MM.1S (cell line): Measurements from ENCODE around the gene KIAA0825.
A peak's percentile ranks its signal among the peaks of the same experiment; 100 is the strongest.

Source experiments
- DNase-seq: peaks from one replicate; pipeline ENCODE4 v3.0.0-alpha.2; 2015
- H2AFZ ChIP-seq: fragments of 300-600 bp; sonication (generic); 2 replicates; pipeline ENCODE4 v1.6.0; 2016; ENCODE audit warnings: antibody characterized with exemption, low read length
- H3F3A ChIP-seq: fragments of 300-600 bp; sonication (generic); 2 replicates; pipeline ENCODE4 v1.6.1; 2016; ENCODE audit warnings: mild to moderate bottlenecking, antibody characterized with exemption, low read length, moderate library complexity, mixed read lengths; ENCODE audit not compliant: insufficient read depth
- H3K27ac ChIP-seq: fragments of 300-600 bp; sonication (generic); 2 replicates; pipeline ENCODE4 v1.5.1; 2016; ENCODE audit warnings: mild to moderate bottlenecking, low read length
- H3K27me3 ChIP-seq: fragments of 300-600 bp; sonication (generic); replicated peaks from 2 replicates; pipeline ENCODE4 v1.6.0; 2016; ENCODE audit warnings: low read length; ENCODE audit not compliant: insufficient read depth
- H3K36me3 ChIP-seq: fragments of 300-600 bp; sonication (generic); replicated peaks from 2 replicates; pipeline ENCODE4 v1.6.1; 2016; ENCODE audit warnings: mild to moderate bottlenecking, low read length, mixed read lengths; ENCODE audit not compliant: insufficient read depth
- H3K4me1 ChIP-seq: fragments of 300-600 bp; sonication (generic); 2 replicates; pipeline ENCODE4 v1.6.1; 2016; ENCODE audit warnings: low read length, mixed read lengths
- H3K4me2 ChIP-seq: fragments of 300-600 bp; sonication (generic); 2 replicates; pipeline ENCODE4 v1.6.0; 2016; ENCODE audit warnings: low read depth, low read length
- H3K4me3 ChIP-seq: fragments of 300-600 bp; sonication (generic); 2 replicates; pipeline ENCODE4 v1.5.1; 2016; ENCODE audit warnings: low read length, mixed read lengths
- H3K79me2 ChIP-seq: fragments of 300-600 bp; sonication (generic); 2 replicates; pipeline ENCODE4 v1.6.1; 2016; ENCODE audit warnings: mixed run types, low read length, mixed read lengths
- H3K9ac ChIP-seq: fragments of 300-600 bp; sonication (generic); 2 replicates; pipeline ENCODE4 v1.6.1; 2016; ENCODE audit warnings: low read length, mixed read lengths
- H3K9me2 ChIP-seq: fragments of 300-600 bp; sonication (generic); replicated peaks from 2 replicates; pipeline ENCODE4 v1.6.1; 2016; ENCODE audit warnings: mild to moderate bottlenecking, low read length, mixed read lengths; ENCODE audit not compliant: insufficient read depth
- H3K9me3 ChIP-seq: fragments of 300-600 bp; sonication (generic); replicated peaks from 2 replicates; pipeline ENCODE4 v1.6.1; 2016; ENCODE audit warnings: mild to moderate bottlenecking, low read length, mixed read lengths; ENCODE audit not compliant: insufficient read depth
- H4K20me1 ChIP-seq: fragments of 300-600 bp; sonication (generic); 2 replicates; pipeline ENCODE4 v1.6.1; 2016; ENCODE audit warnings: mild to moderate bottlenecking, low read length, moderate library complexity, mixed read lengths; ENCODE audit not compliant: insufficient read depth
- CTCF ChIP-seq: fragments of 300-600 bp; sonication (generic); IDR thresholded peaks from 2 replicates; pipeline ENCODE4 v1.5.1; 2016; ENCODE audit warnings: antibody characterized with exemption, low read length, mixed read lengths
- EZH2 ChIP-seq: fragments of 300-600 bp; sonication (generic); optimal IDR thresholded peaks from 2 replicates; pipeline ENCODE3; 2017; ENCODE audit warnings: low read depth, mild to moderate bottlenecking, antibody characterized with exemption, low read length, mixed read lengths
- EZH2phosphoT487 ChIP-seq: fragments of 300-600 bp; sonication (generic); IDR thresholded peaks from 2 replicates; pipeline ENCODE4 v1.6.1; 2018; ENCODE audit warnings: antibody characterized with exemption, low read length

The KIAA0825 gene

GRCh38 chr5:94538260-94538659 lies 80.1 kb downstream of the KIAA0825 start:
- Histone ChIP-seq H2AFZ (no peak overlapping the region), H3K4me1 (no peaks in the 10 kb centered on the region), H3K4me3 (no peak overlapping the region), H3K36me3 (no peaks in the 10 kb centered on the region), H3F3A (no peaks in the 10 kb centered on the region), H3K9me3 (no peaks in the 10 kb centered on the region), H3K9me2 (no peaks in the 10 kb centered on the region), H3K79me2 (no peaks in the 10 kb centered on the region), H3K4me2 (no peak overlapping the region), H3K27ac (no peak overlapping the region), H4K20me1 (no peaks in the 10 kb centered on the region), H3K9ac (no peak overlapping the region), H3K27me3 (no peaks in the 10 kb centered on the region)
- no peak for DNase-seq
- no peak for TF ChIP-seq EZH2phosphoT487
- TF ChIP-seq EZH2, result no peak
- no peak for TF ChIP-seq CTCF

- no peaks in the 10 kb centered on the region for H3K36me3 ChIP-seq
- no peaks in the 10 kb centered on the region for H4K20me1 ChIP-seq
- H3F3A ChIP-seq, result no peaks in the 10 kb centered on the region
- H3K9me2 ChIP-seq, result no peaks in the 10 kb centered on the region
- H3K4me1 ChIP-seq, result 0 out of 2 replicates have a peak, but pooled peaks cover 3% of the 10 kb centered on the region
- no peak overlapping the region for H3K9ac ChIP-seq
- no peak for DNase-seq
- no peak overlapping the region for H3K4me3 ChIP-seq
- H3K79me2 ChIP-seq, result no peaks in the 10 kb centered on the region
- TF ChIP-seq EZH2 (no peak), EZH2phosphoT487 (no peak), CTCF (no peak)
- H3K27me3 ChIP-seq, result no peaks in the 10 kb centered on the region
- H3K9me3 ChIP-seq, result no peaks in the 10 kb centered on the region
- H2AFZ ChIP-seq, result no peak overlapping the region
- H3K27ac ChIP-seq, result no peak overlapping the region
- no peak overlapping the region for H3K4me2 ChIP-seq
Measured at GRCh38 chr5:94526706-94527105, 91.7 kb downstream of the KIAA0825 start.

- TF ChIP-seq CTCF (peak; percentile 74), EZH2phosphoT487 (no peak)
- Histone ChIP-seq H3K4me2 (no peak overlapping the region), H3K9me2 (no peaks in the 10 kb centered on the region), H3K9me3 (no peaks in the 10 kb centered on the region), H3K79me2 (no peaks in the 10 kb centered on the region), H3K27ac (no peak overlapping the region), H3K4me1 (0 out of 2 replicates have a peak, but pooled peaks cover 3% of the 10 kb centered on the region), H4K20me1 (no peaks in the 10 kb centered on the region), H3K4me3 (no peak overlapping the region), H3F3A (no peaks in the 10 kb centered on the region), H3K36me3 (no peaks in the 10 kb centered on the region), H2AFZ (no peak overlapping the region), H3K9ac (no peak overlapping the region), H3K27me3 (no peaks in the 10 kb centered on the region)
- DNase-seq, result peak; percentile 80
Measured at GRCh38 chr5:94524841-94525697, 93.3 kb downstream of the KIAA0825 start.
